SU-DHL-6 (cell line): ENCODE data around the gene KLF11.
"Not testable (repeated sequence)": the region's sequence is repeated elsewhere in the genome, so short reads cannot be mapped to it uniquely, and the experiment has no call there.

Experiments used
- CTCF ChIP-seq: fragments of 200-600 bp; sonication (generic); IDR thresholded peaks from one replicate; pipeline ENCODE4 v1.5.1; 2017; ENCODE audit warnings: antibody characterized with exemption, mild to moderate bottlenecking, low read length, moderate library complexity; ENCODE audit not compliant: insufficient read depth, poor library complexity, severe bottlenecking
- EZH2phosphoT487 ChIP-seq: fragments of 200-600 bp; sonication (generic), shearing (Covaris generic); conservative IDR thresholded peaks from 2 replicates; pipeline ENCODE4 v1.6.1; 2018; ENCODE audit warnings: mild to moderate bottlenecking, antibody characterized with exemption, low read length, moderate library complexity, mixed read lengths

GRCh38 chr2:10015376-10015989 lies 27.9 kb upstream of the KLF11 start:
- TF ChIP-seq CTCF, EZH2phosphoT487: not testable (repeated sequence)
